Caco-2 (cell line): ENCODE results near the gene KRTAP4-1. TPM values are rescaled to one million over a fixed set of nuclear protein-coding genes. Genes with fewer than 3 reads are reported as not detected.
"Not testable (repeated sequence)": the region's sequence is repeated elsewhere in the genome, so short reads cannot be mapped to it uniquely, and the experiment has no call there.

Experiments
- BruUV-seq: library from RNA; stranded (reverse); fragments of 400-500 nt; replicated peaks from 2 replicates; lab custom pipeline; 2021; lab: Mats Ljungman, UMichigan
- CTCF ChIA-PET: fragments of 300-600 bp; sonication (Branson Sonifier 250); formaldehyde crosslinking; loops from one replicate; lab custom pipeline; 2022; ENCODE audit warnings: antibody characterized with exemption; lab: Charles Lee
- POLR2A ChIA-PET: fragments of 300-600 bp; sonication (Branson Sonifier 250); formaldehyde crosslinking; loops from one replicate; lab custom pipeline; 2022; ENCODE audit warnings: antibody characterized with exemption; lab: Charles Lee
- DNase-seq, 2 experiments: peaks; one replicate each; pipeline versions ENCODE4 v3.0.0 to v3.0.0-alpha.2; 2020 to 2022
- H3K27me3 ChIP-seq: replicated peaks from 2 replicates; pipeline ENCODE4 v1.6.0; 2011; ENCODE audit warnings: low read length; ENCODE audit not compliant: control insufficient read depth, insufficient read depth
- H3K36me3 ChIP-seq: 2 replicates; pipeline ENCODE4 v1.5.1; 2011; ENCODE audit warnings: low read length; ENCODE audit not compliant: control insufficient read depth, insufficient read depth
- H3K4me1 ChIP-seq: fragments of 250-450 bp; sonication (Bioruptor Pico); 2 replicates; pipeline ENCODE4 v1.5.1; 2020; ENCODE audit warnings: mild to moderate bottlenecking
- H3K4me3 ChIP-seq: 2 replicates; pipeline ENCODE4 v1.5.1; 2011; ENCODE audit warnings: low read depth, mild to moderate bottlenecking, control low read depth, low read length
- H3K9me3 ChIP-seq: fragments of 250-450 bp; sonication (Bioruptor Pico); 2 replicates; pipeline ENCODE4 v1.5.1; 2020; ENCODE audit warnings: mild to moderate bottlenecking, moderate library complexity
- H3K27ac Mint-ChIP-seq: one replicate; pipeline ENCODE4 v1.8.0; 2022; ENCODE audit warnings: mixed read lengths; ENCODE audit not compliant: unreplicated experiment
- H3K27me3 Mint-ChIP-seq: one replicate; pipeline ENCODE4 v1.8.0; 2022; ENCODE audit warnings: mixed read lengths; ENCODE audit not compliant: insufficient read depth, unreplicated experiment
- H3K36me3 Mint-ChIP-seq: one replicate; pipeline ENCODE4 v1.8.0; 2022; ENCODE audit warnings: mild to moderate bottlenecking, mixed read lengths; ENCODE audit not compliant: insufficient read depth, unreplicated experiment
- H3K4me1 Mint-ChIP-seq: one replicate; pipeline ENCODE4 v1.8.0; 2022; ENCODE audit warnings: low read depth, mixed read lengths; ENCODE audit not compliant: unreplicated experiment
- H3K4me3 Mint-ChIP-seq: one replicate; pipeline ENCODE4 v1.8.0; 2022; ENCODE audit warnings: mild to moderate bottlenecking, moderate library complexity, mixed read lengths; ENCODE audit not compliant: unreplicated experiment
- H3K9me3 Mint-ChIP-seq: one replicate; pipeline ENCODE4 v1.8.0; 2022; ENCODE audit warnings: mixed read lengths; ENCODE audit not compliant: unreplicated experiment
- CTCF ChIP-seq, 2 experiments: fragments of 200-600 bp in 1 of 2; IDR thresholded peaks; 1 replicate in 1 of 2; 2 replicates in 1 of 2; pipeline versions ENCODE4 v1.5.1 to v1.8.0; 2011 to 2022; ENCODE audit warnings: antibody characterized with exemption in 1 of 2, control low read depth in 1 of 2, inconsistent platforms in 1 of 2, low read depth in 1 of 2, low read length in 1 of 2, mild to moderate bottlenecking in 1 of 2, moderate library complexity in 1 of 2; ENCODE audit not compliant: insufficient read depth in 1 of 2, severe bottlenecking in 1 of 2, unreplicated experiment in 1 of 2
- intact Hi-C: fragments of 100-400 bp; cut with micrococcal nuclease; formaldehyde crosslinking; loops from one replicate; pipeline ENCODE4 v1.10.0; 2022; ENCODE audit not compliant: unreplicated experiment
- total RNA-seq: library from RNA; stranded (reverse); gene quantifications from 2 replicates; pipeline ENCODE4 v1.2.3, GENCODE V29; 2022

Gene KRTAP4-1
- total RNA-seq, 1 experiment from 2014 or later, result not detected

DNA sequence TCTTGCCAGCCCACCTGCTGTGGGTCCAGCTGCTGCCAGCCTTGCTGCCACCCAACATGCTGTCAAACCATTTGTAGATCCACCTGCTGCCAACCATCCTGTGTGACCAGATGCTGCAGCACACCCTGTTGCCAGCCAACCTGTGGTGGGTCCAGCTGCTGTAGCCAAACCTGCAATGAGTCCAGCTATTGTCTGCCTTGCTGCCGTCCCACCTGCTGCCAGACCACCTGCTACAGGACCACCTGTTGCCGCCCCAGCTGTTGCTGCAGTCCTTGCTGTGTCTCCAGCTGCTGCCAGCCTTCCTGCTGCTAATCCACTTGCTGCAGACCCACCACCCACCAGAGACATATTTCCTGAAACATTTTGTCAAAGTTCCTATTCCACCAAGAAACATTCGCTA is 5.6 kb upstream of the KRTAP4-1 start:
- H3K4me1 Mint-ChIP-seq, result no peaks in the 10 kb centered on the region
- no peak overlapping the region for H3K4me3 Mint-ChIP-seq
- H3K4me3 ChIP-seq, result no peak overlapping the region
- no peak for DNase-seq
- no peaks in the 10 kb centered on the region for H3K36me3 ChIP-seq
- no peak for TF ChIP-seq CTCF (IDR thresholded peaks at IDR 0.05; ENCODE audit: insufficient read depth in 1 of 2, low read depth in 1 of 2, low read length in 1 of 2, severe bottlenecking in 1 of 2, unreplicated experiment in 1 of 2)
- intact Hi-C loops, result no loop called here
- no peak overlapping the region for H3K27ac Mint-ChIP-seq
- POLR2A ChIA-PET, result no interaction called here
- H3K36me3 Mint-ChIP-seq, result no peaks in the 10 kb centered on the region
- no TSS peak for BruUV-seq
- H3K9me3 Mint-ChIP-seq, result no peaks in the 10 kb centered on the region
- H3K27me3 Mint-ChIP-seq, result no peaks in the 10 kb centered on the region
- CTCF ChIA-PET, result no interaction called here
- H3K4me1 ChIP-seq, result peaks cover 4% of the 10 kb centered on the region; the same call in 1 of the 2 replicates
- H3K27me3 ChIP-seq, result no peaks in the 10 kb centered on the region
- H3K9me3 ChIP-seq, result no peaks in the 10 kb centered on the region

- H3K36me3 ChIP-seq, intact Hi-C loops, H3K9me3 ChIP-seq, H3K4me1 ChIP-seq, POLR2A ChIA-PET, H3K4me3 Mint-ChIP-seq, H3K27me3 ChIP-seq, H3K4me3 ChIP-seq, H3K27me3 Mint-ChIP-seq, BruUV-seq, CTCF ChIA-PET, H3K27ac Mint-ChIP-seq, H3K36me3 Mint-ChIP-seq, DNase-seq, H3K4me1 Mint-ChIP-seq, H3K9me3 Mint-ChIP-seq: not testable (repeated sequence)
Measured at GRCh38 chr17:41189837-41190318, 5.2 kb upstream of the KRTAP4-1 start, which contains the start of gene KRTAP9-1. TSS of gene KRTAP9-1 (plus strand) at chr17:41189887. CDS start at chr17:41189887, 0 bp downstream.

DNA sequence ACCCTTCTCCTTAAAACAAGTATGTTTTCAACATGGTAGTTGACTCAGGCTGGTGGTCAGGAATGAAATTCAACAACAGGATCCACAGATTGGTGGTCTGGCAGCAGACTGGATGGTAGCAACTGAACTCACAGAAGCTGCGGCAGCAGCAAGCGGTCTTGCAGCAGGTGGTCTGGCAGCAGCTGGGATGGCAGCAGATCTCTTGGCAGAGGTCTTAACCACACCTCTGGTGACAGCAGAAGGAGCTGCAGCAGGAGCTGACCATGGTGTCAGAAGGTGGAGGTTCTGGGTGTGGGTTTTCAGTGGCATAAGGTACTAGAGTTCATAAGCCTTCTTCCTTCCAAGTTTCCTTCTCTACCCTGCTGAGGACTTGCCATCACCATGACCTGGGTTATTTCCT is 2.2 kb upstream of the KRTAP4-1 start:
- Mint-ChIP-seq H3K9me3 (no peaks in the 10 kb centered on the region), H3K27ac (no peak overlapping the region), H3K36me3 (no peaks in the 10 kb centered on the region), H3K27me3 (no peaks in the 10 kb centered on the region), H3K4me3 (no peak overlapping the region), H3K4me1 (peaks cover 24% of the 10 kb centered on the region)
- Histone ChIP-seq H3K4me1 (peaks cover 8% of the 10 kb centered on the region), H3K27me3 (no peaks in the 10 kb centered on the region), H3K4me3 (no peak overlapping the region), H3K9me3 (no peaks in the 10 kb centered on the region), H3K36me3 (no peaks in the 10 kb centered on the region)
- no TSS peak for BruUV-seq
- no peak for TF ChIP-seq CTCF (IDR thresholded peaks at IDR 0.05; ENCODE audit: insufficient read depth in 1 of 2, low read depth in 1 of 2, low read length in 1 of 2, severe bottlenecking in 1 of 2, unreplicated experiment in 1 of 2)
- no peak for DNase-seq
- CTCF ChIA-PET, result no interaction called here
- POLR2A ChIA-PET, result no interaction called here
- intact Hi-C loops, result no loop called here
